Common myeloid progenitor, CD34-positive (primary cell): ENCODE results near the gene OR13G1.

ENCODE experiments used
- CTCF ChIA-PET: fragments of 350-600 bp; sonication (Branson Sonifier 250); formaldehyde crosslinking; loops from one replicate; lab custom pipeline; 2021; ENCODE audit warnings: antibody characterized with exemption; lab: Charles Lee
- POLR2A ChIA-PET: fragments of 350-600 bp; sonication (Branson Sonifier 250); formaldehyde crosslinking; loops from one replicate; lab custom pipeline; 2021; ENCODE audit warnings: antibody characterized with exemption; lab: Charles Lee
- DNase-seq, 3 donors: peaks; one replicate each; pipeline versions ENCODE4 v3.0.0 to v3.0.0-alpha.2; 2013
- H3K27ac ChIP-seq, 2 experiments: 1 replicate in 1 of 2; 2 replicates in 1 of 2; pipeline ENCODE4 v1.7.0; 2013; ENCODE audit warnings: inconsistent platforms in 2 of 2, low read length in 2 of 2, mild to moderate bottlenecking in 2 of 2, low read depth in 1 of 2, moderate library complexity in 1 of 2; ENCODE audit not compliant: severe bottlenecking in 2 of 2, insufficient read depth in 1 of 2, poor library complexity in 1 of 2
- H3K27me3 ChIP-seq, 5 experiments: replicated peaks in 2 of 5; 1 replicate in 3 of 5; 2 replicates in 2 of 5; pipeline versions ENCODE4 v1.6.1 to v1.7.0; 2013; ENCODE audit warnings: low read length in 4 of 5, mild to moderate bottlenecking in 2 of 5, moderate library complexity in 2 of 5, inconsistent platforms in 1 of 5; ENCODE audit not compliant: insufficient read depth in 5 of 5, control insufficient read depth in 4 of 5
- H3K36me3 ChIP-seq, 4 experiments: 1 replicate in 2 of 4; 2 replicates in 2 of 4; pipeline versions ENCODE4 v1.6.1 to v1.7.0; 2013; ENCODE audit warnings: low read length in 3 of 4, control low read depth in 1 of 4, mild to moderate bottlenecking in 1 of 4; ENCODE audit not compliant: control insufficient read depth in 4 of 4, insufficient read depth in 4 of 4
- H3K4me1 ChIP-seq, 4 experiments: 1 replicate in 3 of 4; 2 replicates in 1 of 4; pipeline versions ENCODE4 v1.6.1 to v1.7.1; 2013; ENCODE audit warnings: low read length in 3 of 4, mild to moderate bottlenecking in 3 of 4, control low read depth in 1 of 4, inconsistent platforms in 1 of 4, moderate library complexity in 1 of 4; ENCODE audit not compliant: control insufficient read depth in 4 of 4, insufficient read depth in 4 of 4; ENCODE audit errors: control extremely low read depth in 1 of 4
- H3K4me3 ChIP-seq, 7 experiments: 1 replicate in 4 of 7; 2 replicates in 3 of 7; pipeline versions ENCODE4 v1.5.1 to v1.7.0; 2013; ENCODE audit warnings: mild to moderate bottlenecking in 7 of 7, low read length in 6 of 7, moderate library complexity in 6 of 7, inconsistent platforms in 2 of 7, low read depth in 2 of 7, control low read depth in 1 of 7; ENCODE audit not compliant: insufficient read depth in 4 of 7, control insufficient read depth in 1 of 7; ENCODE audit errors: extremely low read depth in 1 of 7
- H3K9me3 ChIP-seq, 5 experiments: 1 replicate in 4 of 5; 2 replicates in 1 of 5; pipeline versions ENCODE4 v1.6.1 to v1.7.1; 2013; ENCODE audit warnings: low read length in 4 of 5, mild to moderate bottlenecking in 2 of 5, inconsistent platforms in 1 of 5, low read depth in 1 of 5, moderate library complexity in 1 of 5; ENCODE audit not compliant: control insufficient read depth in 4 of 5, insufficient read depth in 2 of 5; ENCODE audit errors: control extremely low read depth in 1 of 5
- WGBS: methylation state at CpG from one replicate; pipeline ENCODE4 v1.1.5; 2013; ENCODE audit not compliant: insufficient coverage; 5-methylcytosine and 5-hydroxymethylcytosine counted together

OR13G1 gene

DNA sequence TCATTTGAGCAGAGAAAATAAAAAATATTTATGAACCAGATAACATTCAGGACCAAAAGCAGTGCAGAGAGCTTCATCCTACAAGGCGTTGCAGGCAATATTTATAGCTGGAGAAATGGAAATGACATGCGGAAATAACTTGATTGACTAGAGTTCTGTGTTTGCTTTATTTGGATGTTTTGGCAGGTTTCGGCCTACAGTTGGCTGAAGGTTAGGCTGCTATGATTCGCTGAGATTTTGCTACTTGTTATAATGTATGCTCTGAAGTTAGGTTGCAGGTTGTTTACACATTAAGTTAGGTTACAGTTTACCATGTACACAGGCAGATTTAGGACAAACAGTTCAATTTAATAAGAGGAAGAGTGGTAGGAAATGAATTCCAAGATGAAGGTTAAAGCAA, 632 bp upstream of the OR13G1 start:
- ChIA-PET CTCF (interaction anchor here (0.9 to 2.7 kb wide), 8 partner anchors 11 to 234 kb away, joined by 3 to 9 read pairs (median 4); no protein-coding TSS in a partner anchor), POLR2A (no interaction called here)
- no peak overlapping the region for H3K4me3 ChIP-seq
- no peaks in the 10 kb centered on the region for H3K9me3 ChIP-seq
- no peaks in the 10 kb centered on the region for H3K27me3 ChIP-seq
- no peak overlapping the region for H3K27ac ChIP-seq
- WGBS = 93% methylated on average over 2 of the region's 4 CpGs
- no peaks in the 10 kb centered on the region for H3K36me3 ChIP-seq
- peaks cover 0 to 2% (median 0%) of the 10 kb centered on the region in 4 experiments for H3K4me1 ChIP-seq
- DNase-seq = no peak

DNA sequence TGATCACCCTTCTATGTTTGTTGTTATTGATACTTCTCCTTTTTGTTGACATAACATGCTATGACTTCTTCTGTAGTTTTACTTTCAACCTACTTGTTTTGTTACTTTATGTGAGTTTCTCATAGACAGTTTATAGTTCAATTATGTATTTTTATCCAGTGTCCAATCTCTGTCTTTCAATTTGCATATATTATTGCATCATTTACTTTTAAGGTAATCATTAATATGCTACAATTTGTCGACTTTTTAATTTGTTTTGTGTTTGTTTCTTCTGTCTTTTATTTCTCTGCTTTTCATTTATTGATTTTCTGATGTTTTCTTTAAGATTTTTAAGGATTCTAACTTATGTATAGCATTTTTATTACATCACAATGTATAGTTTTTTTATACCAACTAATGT, 10.3 kb downstream of the OR13G1 start:
- no peaks in the 10 kb centered on the region for H3K27me3 ChIP-seq
- H3K9me3 ChIP-seq = peaks cover 0 to 11% (median 0%) of the 10 kb centered on the region in 5 experiments
- H3K4me3 ChIP-seq = no peak overlapping the region
- no peaks in the 10 kb centered on the region for H3K4me1 ChIP-seq
- ChIA-PET POLR2A (no interaction called here), CTCF (interaction anchor here (1.0 kb wide), 1 partner anchor 11 kb away, joined by 4 read pairs; the partner anchor contains the start of gene OR13G1)
- no peak for DNase-seq
- no peak overlapping the region for H3K27ac ChIP-seq
- H3K36me3 ChIP-seq = no peaks in the 10 kb centered on the region
- no CpG with 5 or more reads among the region's 1 CpG for WGBS

DNA sequence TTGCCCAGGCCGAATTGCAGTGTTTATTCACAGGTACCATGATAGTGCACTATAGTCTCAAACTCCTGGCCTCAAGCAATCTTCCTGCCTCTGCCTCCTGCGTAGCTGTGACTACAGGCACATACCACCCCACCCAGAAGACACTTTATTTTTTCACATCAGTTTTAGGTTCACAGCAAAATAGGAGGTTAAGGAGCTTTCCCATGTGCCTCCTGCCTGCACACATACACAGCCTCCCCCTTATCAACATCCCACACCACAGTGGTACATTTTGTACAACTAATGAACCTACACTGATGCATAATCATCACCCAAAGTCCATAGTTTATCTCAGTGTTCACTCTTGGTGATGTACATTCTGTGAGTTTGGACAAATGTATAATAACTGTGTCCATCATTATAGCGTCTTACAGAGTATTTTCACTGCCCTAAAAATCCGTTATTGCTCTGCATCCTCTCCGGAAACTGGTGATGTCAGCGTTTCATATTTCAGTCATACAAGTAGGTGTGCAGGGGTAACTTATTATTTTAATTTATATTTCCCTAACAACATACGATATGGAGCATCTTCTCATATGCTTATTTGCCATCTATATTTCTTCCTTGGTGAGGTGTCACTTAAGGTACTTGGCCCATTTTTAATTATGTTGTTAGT, 23.2 kb downstream of the OR13G1 start:
- H3K27me3 ChIP-seq = no peaks in the 10 kb centered on the region
- H3K4me3 ChIP-seq = no peak overlapping the region
- peak in 2 of 3 donors; percentile 66 to 73 for DNase-seq
- H3K4me1 ChIP-seq = peaks cover 0 to 5% (median 0%) of the 10 kb centered on the region in 4 experiments
- H3K36me3 ChIP-seq = no peaks in the 10 kb centered on the region
- peak overlapping the region in 1 of 2 experiments; percentile 36 for H3K27ac ChIP-seq
- CTCF ChIA-PET = no interaction called here
- WGBS = 63% methylated on average over 2 of the region's 7 CpGs
- H3K9me3 ChIP-seq = peaks cover 0 to 11% (median 0%) of the 10 kb centered on the region in 5 experiments
- POLR2A ChIA-PET = no interaction called here

DNA sequence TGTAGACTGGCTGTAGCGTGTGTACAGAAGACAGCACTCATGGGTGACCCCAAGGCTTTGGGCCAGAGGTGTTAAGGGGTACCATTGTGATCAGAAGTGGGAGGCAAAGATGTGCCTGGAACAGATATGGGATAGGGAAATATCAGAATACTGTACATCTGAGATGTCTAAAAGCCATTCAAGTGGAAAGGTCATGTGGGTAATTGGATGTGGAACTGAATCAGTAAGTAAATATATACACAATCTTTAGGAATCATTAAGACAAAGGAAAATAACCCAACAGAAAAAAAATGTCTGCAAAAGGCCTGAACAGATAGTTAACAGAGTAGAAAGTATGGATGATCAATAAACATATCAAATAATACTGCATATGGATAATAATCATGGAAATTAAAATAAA, 26.5 kb downstream of the OR13G1 start:
- ChIA-PET POLR2A (no interaction called here), CTCF (no interaction called here)
- no peaks in the 10 kb centered on the region for H3K36me3 ChIP-seq
- no peak for DNase-seq
- no peak overlapping the region for H3K27ac ChIP-seq
- H3K4me1 ChIP-seq = peaks cover 0 to 6% (median 0%) of the 10 kb centered on the region in 4 experiments
- 100% methylated on average over 1 of the region's 1 CpG for WGBS
- no peak overlapping the region for H3K4me3 ChIP-seq
- H3K27me3 ChIP-seq = no peaks in the 10 kb centered on the region
- no peaks in the 10 kb centered on the region for H3K9me3 ChIP-seq

DNA sequence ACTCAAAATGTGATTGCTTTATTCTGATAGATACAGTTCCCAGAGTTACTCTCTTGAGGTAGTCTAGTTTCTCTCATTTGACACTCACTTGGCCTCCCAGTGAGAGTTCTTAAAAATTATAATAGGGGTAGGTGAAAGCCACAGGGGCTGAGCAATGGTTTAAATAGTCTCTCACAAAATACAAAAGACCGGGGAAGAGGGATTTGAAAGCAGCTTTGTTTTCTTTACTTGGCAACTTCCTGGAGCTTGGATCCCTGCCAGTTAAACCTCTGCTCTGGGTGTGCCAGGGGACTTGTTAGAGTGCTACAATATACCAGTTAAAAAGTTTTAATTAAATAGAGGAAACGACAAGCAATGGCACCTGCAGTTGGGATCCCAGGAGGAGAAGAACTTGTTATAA, 31.7 kb downstream of the OR13G1 start:
- peak in 2 of 3 donors; percentile 53 to 55 for DNase-seq
- H3K27ac ChIP-seq = no peak overlapping the region
- WGBS = 17% methylated on average over 1 of the region's 2 CpGs
- H3K4me3 ChIP-seq = no peak overlapping the region
- no peaks in the 10 kb centered on the region for H3K9me3 ChIP-seq
- ChIA-PET POLR2A (no interaction called here), CTCF (interaction anchor here (1.0 to 1.2 kb wide), 2 partner anchors 11 to 13 kb away, joined by 3 to 4 read pairs; no protein-coding TSS in a partner anchor)
- no peaks in the 10 kb centered on the region for H3K36me3 ChIP-seq
- H3K4me1 ChIP-seq = peaks cover 0 to 7% (median 0%) of the 10 kb centered on the region in 4 experiments
- H3K27me3 ChIP-seq = no peaks in the 10 kb centered on the region

DNA sequence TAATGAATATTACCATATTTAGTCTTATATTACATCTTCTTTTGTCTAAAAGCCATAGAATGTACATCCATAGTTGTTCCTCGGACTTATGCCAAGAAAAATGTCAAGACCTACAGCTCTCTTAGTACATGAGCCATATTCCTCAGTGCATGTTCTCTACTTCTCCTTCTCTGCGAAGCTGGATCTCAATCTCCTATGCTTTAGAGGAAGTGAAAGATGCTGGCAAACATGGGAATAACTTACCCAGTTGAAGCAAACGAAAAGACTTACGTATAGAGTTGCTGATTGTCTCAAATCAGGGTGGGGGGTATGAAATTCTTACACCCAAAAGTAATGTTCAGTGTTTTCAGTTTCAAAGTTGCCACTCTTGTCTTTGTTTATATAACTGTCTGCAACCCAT, 32.7 kb downstream of the OR13G1 start:
- no peaks in the 10 kb centered on the region for H3K9me3 ChIP-seq
- POLR2A ChIA-PET = no interaction called here
- H3K36me3 ChIP-seq = no peaks in the 10 kb centered on the region
- H3K27ac ChIP-seq = no peak overlapping the region
- no peaks in the 10 kb centered on the region for H3K27me3 ChIP-seq
- WGBS = 79% methylated on average over 3 of the region's 4 CpGs
- peaks cover 0 to 12% (median 2%) of the 10 kb centered on the region in 4 experiments for H3K4me1 ChIP-seq
- DNase-seq = peak in 2 of 3 donors; percentile 48 to 64
- H3K4me3 ChIP-seq = no peak overlapping the region
- CTCF ChIA-PET = no interaction called here

- ChIA-PET POLR2A (no interaction called here), CTCF (no interaction called here)
- no peaks in the 10 kb centered on the region for H3K36me3 ChIP-seq
- H3K4me1 ChIP-seq = peaks cover 3 to 26% (median 4%) of the 10 kb centered on the region in 4 experiments
- 88% methylated on average over 3 of the region's 5 CpGs for WGBS
- no peaks in the 10 kb centered on the region for H3K27me3 ChIP-seq
- no peak for DNase-seq
- peaks cover 0 to 3% (median 0%) of the 10 kb centered on the region in 5 experiments for H3K9me3 ChIP-seq
- H3K4me3 ChIP-seq = no peak overlapping the region
- H3K27ac ChIP-seq = no peak overlapping the region
Measured at GRCh38 chr1:247642742-247643141, 36.8 kb downstream of the OR13G1 start.
